Forelimb muscle (tissue), 1 donor: Measurements from ENCODE around the gene MPG. TPM values are rescaled to one million over a fixed set of nuclear protein-coding genes. Genes with fewer than 3 reads are reported as not detected.
"Not testable (repeated sequence)": the region's sequence is repeated elsewhere in the genome, so short reads cannot be mapped to it uniquely, and the experiment has no call there.

Experiments
- DNase-seq: peaks from one replicate; pipeline ENCODE4 v3.0.0-alpha.2; 2013; ENCODE audit warnings: low read depth
- polyA plus RNA-seq: library from polyadenylated mRNA; unstranded; fragments of 120-200 nt; gene quantifications from one replicate; pipeline ENCODE4 v1.2.1, GENCODE V29; 2013; ENCODE audit not compliant: insufficient read length

The MPG gene
- polyA plus RNA-seq, result 23.4 TPM

GRCh38 chr16:77807-78443 lies at the start of gene MPG:
Gene MPG (plus strand): TSS chr16:78225. CDS start chr16:78310, 85 bp downstream.
- no peak for DNase-seq

GRCh38 chr16:30627-31026 lies 47.4 kb upstream of the MPG start:
- DNase-seq, result not testable (repeated sequence)

GRCh38 chr16:33154-33876 lies 44.7 kb upstream of the MPG start:
- not testable (repeated sequence) for DNase-seq

GRCh38 chr16:33877-34647 lies 44.0 kb upstream of the MPG start:
- no peak for DNase-seq

GRCh38 chr16:34648-34987 lies 43.4 kb upstream of the MPG start:
- DNase-seq, result no peak

GRCh38 chr16:35011-35677 lies 42.9 kb upstream of the MPG start:
- no peak for DNase-seq

GRCh38 chr16:35678-36305 lies 42.2 kb upstream of the MPG start:
- DNase-seq, result no peak

GRCh38 chr16:36336-36984 lies 41.6 kb upstream of the MPG start:
- DNase-seq, result no peak

GRCh38 chr16:37511-37910 lies 40.5 kb upstream of the MPG start:
- DNase-seq, result no peak

GRCh38 chr16:38206-38605 lies 39.8 kb upstream of the MPG start:
- DNase-seq, result not testable (repeated sequence)

- no peak for DNase-seq
Measured at GRCh38 chr16:38941-39892, 38.8 kb upstream of the MPG start.

GRCh38 chr16:41439-42068 lies 36.5 kb upstream of the MPG start:
- no peak for DNase-seq

- no peak for DNase-seq
Measured at GRCh38 chr16:42069-42457, 36.0 kb upstream of the MPG start.

- DNase-seq, result no peak
Measured at GRCh38 chr16:42691-43090, 35.3 kb upstream of the MPG start.

GRCh38 chr16:43294-43693 lies 34.7 kb upstream of the MPG start:
- no peak for DNase-seq

GRCh38 chr16:44655-45054 lies 33.4 kb upstream of the MPG start:
- DNase-seq, result no peak

GRCh38 chr16:45454-45853 lies 32.6 kb upstream of the MPG start:
- no peak for DNase-seq

- not testable (repeated sequence) for DNase-seq
Measured at GRCh38 chr16:46510-46909, 31.5 kb upstream of the MPG start.

- DNase-seq, result no peak
Measured at GRCh38 chr16:47234-47633, 30.8 kb upstream of the MPG start.
